Measurements from ENCODE around the gene RTL10. TPM values are rescaled to one million over a fixed set of nuclear protein-coding genes. Genes with fewer than 3 reads are reported as not detected.

The RTL10 gene
- total RNA-seq, 1 donor from 2014 or later: 18.4 TPM

DNA sequence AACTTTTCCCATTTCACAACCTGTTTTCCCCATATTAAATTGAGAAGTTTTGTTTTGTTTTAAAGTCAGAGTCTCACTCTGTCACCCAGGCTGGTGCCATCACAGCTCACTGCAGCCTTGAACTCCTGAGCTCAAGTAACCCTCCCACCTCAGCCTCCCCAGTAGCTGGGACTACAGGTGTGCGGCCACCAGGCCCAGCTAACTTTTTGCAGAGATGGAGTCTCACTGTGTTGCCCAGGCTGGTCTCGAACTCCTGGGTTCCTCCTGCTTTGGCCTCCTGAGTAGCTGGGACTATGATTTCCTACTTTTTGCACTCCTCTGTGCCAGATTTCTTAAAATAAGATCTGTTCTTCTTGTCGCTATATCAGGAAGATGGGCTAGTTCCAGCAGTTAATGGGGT, 44.9 kb downstream of the RTL10 start:
- DNase-seq (ENCODE audit: low spot score): no peak

DNA sequence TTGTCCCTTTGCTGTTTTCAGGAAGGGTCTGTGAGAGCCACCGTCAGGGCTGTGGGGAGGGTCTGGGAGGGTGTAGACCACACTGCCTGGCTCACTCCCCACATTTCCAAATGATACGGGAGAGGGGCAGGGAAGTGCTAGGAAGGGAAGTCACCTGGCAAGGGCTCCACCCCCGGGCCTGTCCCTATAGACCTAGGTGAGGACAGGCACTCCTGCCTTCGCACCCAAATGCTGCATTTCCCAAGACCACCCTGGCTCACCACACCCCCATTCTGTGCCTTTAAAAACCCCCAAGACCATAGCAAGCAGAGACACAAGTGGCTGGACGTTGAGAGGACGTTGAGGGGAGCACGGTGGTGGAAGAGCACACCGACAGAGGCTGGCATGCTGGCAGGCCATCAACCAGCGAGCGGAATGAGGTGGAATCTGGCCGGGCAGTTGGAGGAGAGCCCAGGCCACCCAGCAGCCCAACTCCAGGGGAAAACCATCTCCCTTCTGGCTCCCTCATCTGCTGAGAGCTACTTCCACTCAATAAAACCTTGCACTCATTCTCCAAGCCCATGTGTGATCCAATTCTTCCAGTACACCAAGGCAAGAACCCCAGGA, 45.7 kb downstream of the RTL10 start:
- DNase-seq (ENCODE audit: low spot score): no peak

DNA sequence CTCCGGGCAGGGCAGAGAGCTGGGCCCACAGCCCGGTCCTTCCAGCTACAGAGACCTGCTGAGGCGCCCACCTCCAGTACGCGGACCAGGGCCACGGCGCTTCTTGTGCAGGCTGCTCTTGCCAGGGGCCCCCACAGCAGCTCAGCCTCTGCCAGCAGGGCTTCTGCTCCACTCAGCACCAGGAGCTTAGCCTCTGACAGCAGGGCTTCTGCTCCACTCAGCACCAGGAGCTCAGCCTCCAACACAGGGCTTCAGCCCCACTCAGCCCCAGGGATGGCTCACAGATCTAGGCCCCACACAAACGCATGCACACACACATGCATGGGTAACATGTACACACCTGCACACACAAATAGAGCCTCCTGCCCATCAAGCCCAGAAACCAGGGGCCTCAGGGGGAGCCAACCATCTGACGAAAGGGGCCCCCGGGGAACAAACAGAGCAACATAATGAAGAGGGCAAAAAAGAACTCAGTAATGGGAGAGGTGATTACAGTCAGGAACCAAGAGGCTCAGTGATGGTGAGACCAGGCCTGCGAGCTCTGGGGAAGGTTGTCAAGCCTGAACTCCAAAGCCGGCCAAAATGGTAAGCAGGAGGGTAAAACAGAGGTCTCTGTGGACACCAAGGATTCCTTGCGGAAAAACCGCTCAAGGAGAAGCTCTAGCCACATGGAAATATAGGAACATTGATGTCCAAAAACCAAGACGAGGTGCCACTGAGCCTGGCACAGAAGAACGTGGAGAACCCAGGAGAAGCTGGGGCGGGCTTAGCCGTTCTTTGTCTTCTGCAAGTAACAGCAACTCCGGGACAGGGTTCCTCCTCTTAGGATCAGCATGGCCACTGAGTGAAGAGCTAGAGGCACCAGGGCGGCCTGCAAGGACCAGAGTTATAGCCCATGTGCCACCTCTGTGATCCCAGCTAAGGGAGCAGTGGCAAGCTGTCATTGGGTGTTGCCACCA, 46.5 kb downstream of the RTL10 start:
- DNase-seq (ENCODE audit: low spot score): no peak

DNA sequence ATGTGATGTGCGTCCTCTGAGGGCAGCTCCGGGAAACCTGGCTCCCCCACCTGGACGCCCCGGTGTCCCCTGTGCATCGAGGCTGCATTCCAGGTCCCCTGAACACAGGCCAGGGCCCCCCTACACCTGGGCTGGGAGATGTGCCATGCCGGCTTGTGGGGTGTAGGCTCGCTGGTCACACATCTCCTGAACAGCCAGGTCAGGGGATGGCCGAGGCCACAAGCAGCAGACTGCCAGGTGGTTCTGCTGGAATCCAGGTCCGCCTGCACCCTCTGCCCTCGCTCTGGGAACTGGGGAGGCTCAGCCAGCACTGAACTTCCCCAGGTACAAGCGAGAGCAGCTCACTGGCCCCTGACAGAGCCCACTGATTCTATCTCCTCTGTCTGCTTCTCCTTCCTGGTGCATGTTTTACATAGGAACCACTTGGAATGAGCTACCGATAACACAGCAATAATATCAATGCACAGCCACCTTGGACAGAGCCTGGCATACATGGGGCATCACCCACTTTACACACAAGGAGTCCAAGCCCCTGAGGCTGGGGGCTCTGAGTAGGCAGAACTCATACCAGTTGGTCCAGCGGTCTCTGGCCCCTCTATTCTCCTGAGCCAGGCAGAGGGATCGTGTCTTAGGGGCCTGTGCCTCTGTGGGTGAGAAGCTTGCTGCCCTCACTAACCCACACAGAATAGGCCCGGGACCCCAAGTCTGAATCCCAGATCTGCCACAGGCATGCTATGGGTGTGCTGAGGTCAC, 47.3 kb downstream of the RTL10 start:
- DNase-seq (ENCODE audit: low spot score): no peak

DNA sequence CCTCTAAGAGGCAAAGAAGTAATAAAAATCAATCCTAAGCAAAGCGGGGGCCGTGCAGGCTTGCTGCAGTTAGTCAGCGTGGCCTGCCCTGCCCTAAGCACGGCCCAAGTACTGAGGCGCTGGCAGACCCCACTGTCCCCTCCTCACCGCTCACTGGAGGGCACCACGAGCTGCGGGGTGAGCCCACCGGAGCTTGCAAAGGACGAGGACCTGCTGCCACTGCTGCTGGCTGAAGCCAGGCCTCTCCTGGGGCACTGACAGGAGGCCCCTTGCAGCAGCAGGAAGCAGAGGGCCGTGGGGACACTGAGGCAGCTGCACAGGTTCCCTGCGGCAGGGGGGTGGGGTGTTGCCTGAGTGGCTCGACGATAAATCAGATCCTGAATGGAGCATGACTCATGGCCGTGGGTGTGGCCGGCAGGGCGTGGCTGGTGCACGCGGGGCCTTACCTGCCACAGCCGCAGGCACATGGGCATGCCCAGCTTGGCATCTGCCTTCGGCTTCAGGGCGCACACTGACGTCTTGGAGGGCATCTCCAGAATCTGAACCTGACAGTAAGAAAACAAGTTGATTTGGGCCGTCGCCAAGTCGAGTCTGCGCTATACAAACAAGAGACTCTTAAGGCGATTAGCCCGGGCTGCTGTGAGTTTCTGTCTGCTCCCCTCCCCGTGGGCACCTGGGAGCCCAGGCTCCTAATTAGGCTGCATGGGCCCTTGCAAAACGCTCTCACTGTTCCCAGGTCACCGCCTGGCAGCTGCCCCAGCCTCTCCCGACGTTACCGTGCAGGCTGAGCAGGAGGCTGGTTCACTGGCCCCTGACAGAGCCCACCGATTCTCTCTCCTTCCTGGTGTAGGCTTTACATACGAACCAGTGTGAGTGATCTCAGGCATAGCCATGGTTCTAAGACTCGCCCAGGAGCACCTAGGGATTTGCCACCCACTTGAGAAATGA, 48.2 kb downstream of the RTL10 start:
- peak; percentile 59 for DNase-seq (ENCODE audit: low spot score)

DNA sequence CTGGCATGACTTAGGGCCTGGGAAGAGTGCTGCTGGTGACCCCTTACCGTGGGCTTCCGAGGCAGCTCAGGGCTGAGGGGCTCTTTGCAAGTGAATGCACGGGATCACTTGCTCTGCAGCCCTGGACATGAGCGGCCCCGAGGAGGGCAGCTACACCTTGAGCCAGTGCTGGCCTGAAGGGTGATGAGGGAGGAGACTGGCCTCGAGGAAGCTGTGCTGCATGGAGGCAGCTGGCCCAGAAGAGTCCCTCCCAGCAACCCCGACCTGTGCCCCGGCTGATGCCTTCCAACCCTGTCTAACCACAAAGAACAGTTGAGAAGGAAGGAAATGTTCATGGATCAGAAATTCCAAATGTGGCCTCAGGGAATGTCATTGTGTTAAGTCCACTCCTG, 48.9 kb downstream of the RTL10 start:
- no peak for DNase-seq (ENCODE audit: low spot score)

Other genes with a start within 250 kb of the RTL10 start
- gene SEPTIN5, start 140.4 kb downstream of the RTL10 start, total RNA-seq: 20.5 TPM
- 5.4 TPM for gene GP1BB, start 131.3 kb downstream of the RTL10 start, total RNA-seq
- 3.9 TPM for gene TBX1, start 94.1 kb downstream of the RTL10 start, total RNA-seq
- 6.2 TPM for gene GNB1L, start within 50 bp of the RTL10 start, total RNA-seq
- gene COMT, start 86.9 kb upstream of the RTL10 start, total RNA-seq: 214 TPM
- 26.9 TPM for gene TXNRD2, start 86.9 kb upstream of the RTL10 start, total RNA-seq
- gene ARVCF, start 161.9 kb upstream of the RTL10 start, total RNA-seq: 44.3 TPM
- 39.4 TPM for gene TANGO2, start 166.2 kb upstream of the RTL10 start, total RNA-seq
- 38.2 TPM for gene DGCR8, start 225.4 kb upstream of the RTL10 start, total RNA-seq